GM06990 (cell line): ENCODE measurements around the gene OPHN1.

Experiments
- DNase-seq: peaks from one replicate; pipeline ENCODE4 v3.0.0-alpha.2; 2011; ENCODE audit not compliant: insufficient read length; ENCODE audit errors: extremely low read depth
- H3K27me3 ChIP-seq: replicated peaks from 2 replicates; pipeline ENCODE4 v1.6.0; 2011; ENCODE audit warnings: low read length; ENCODE audit not compliant: control insufficient read depth, insufficient read depth
- H3K36me3 ChIP-seq: 2 replicates; pipeline ENCODE4 v1.5.1; 2011; ENCODE audit warnings: low read length; ENCODE audit not compliant: control insufficient read depth, insufficient read depth
- H3K4me3 ChIP-seq: replicated peaks from 2 replicates; pipeline ENCODE4 v1.5.1; 2011; ENCODE audit warnings: low read depth, mild to moderate bottlenecking, control low read depth, low read length
- CTCF ChIP-seq: IDR thresholded peaks from 2 replicates; pipeline ENCODE4 v1.5.1; 2011; ENCODE audit warnings: low read length, control low read depth, mild to moderate bottlenecking, inconsistent platforms; ENCODE audit not compliant: insufficient read depth, poor library complexity, severe bottlenecking

OPHN1 gene

GRCh38 chrX:68433981-68434299 lies 645 bp upstream of the OPHN1 start:
- Histone ChIP-seq H3K36me3 (no peaks in the 10 kb centered on the region), H3K4me3 (no peak overlapping the region), H3K27me3 (no peaks in the 10 kb centered on the region; the same call in 1 of the 2 replicates)
- DNase-seq: no peak
- no peak for TF ChIP-seq CTCF

GRCh38 chrX:68432648-68433047 lies 647 bp downstream of the OPHN1 start:
- TF ChIP-seq CTCF: no peak
- Histone ChIP-seq H3K36me3 (no peaks in the 10 kb centered on the region), H3K27me3 (no peaks in the 10 kb centered on the region; the same call in 1 of the 2 replicates), H3K4me3 (no peak overlapping the region)
- no peak for DNase-seq

- H3K4me3 ChIP-seq: no peak overlapping the region
- TF ChIP-seq CTCF: no peak
- H3K36me3 ChIP-seq: no peaks in the 10 kb centered on the region
- H3K27me3 ChIP-seq: no peaks in the 10 kb centered on the region
- no peak for DNase-seq
Measured at GRCh38 chrX:68431836-68432235, 1.5 kb downstream of the OPHN1 start.

GRCh38 chrX:68429216-68429615 lies 4.1 kb downstream of the OPHN1 start:
- no peak overlapping the region for H3K4me3 ChIP-seq
- no peaks in the 10 kb centered on the region for H3K36me3 ChIP-seq
- no peak for DNase-seq
- no peak for TF ChIP-seq CTCF
- H3K27me3 ChIP-seq: no peaks in the 10 kb centered on the region

GRCh38 chrX:68428431-68428830 lies 4.9 kb downstream of the OPHN1 start:
- TF ChIP-seq CTCF: no peak
- no peak overlapping the region for H3K4me3 ChIP-seq
- no peaks in the 10 kb centered on the region for H3K27me3 ChIP-seq
- H3K36me3 ChIP-seq: no peaks in the 10 kb centered on the region
- no peak for DNase-seq

- no peaks in the 10 kb centered on the region for H3K27me3 ChIP-seq
- no peak overlapping the region for H3K4me3 ChIP-seq
- TF ChIP-seq CTCF: no peak
- DNase-seq: no peak
- no peaks in the 10 kb centered on the region for H3K36me3 ChIP-seq
Measured at GRCh38 chrX:68424719-68425118, 8.6 kb downstream of the OPHN1 start.
